ENCODE results near the gene PDZRN3.

DNA sequence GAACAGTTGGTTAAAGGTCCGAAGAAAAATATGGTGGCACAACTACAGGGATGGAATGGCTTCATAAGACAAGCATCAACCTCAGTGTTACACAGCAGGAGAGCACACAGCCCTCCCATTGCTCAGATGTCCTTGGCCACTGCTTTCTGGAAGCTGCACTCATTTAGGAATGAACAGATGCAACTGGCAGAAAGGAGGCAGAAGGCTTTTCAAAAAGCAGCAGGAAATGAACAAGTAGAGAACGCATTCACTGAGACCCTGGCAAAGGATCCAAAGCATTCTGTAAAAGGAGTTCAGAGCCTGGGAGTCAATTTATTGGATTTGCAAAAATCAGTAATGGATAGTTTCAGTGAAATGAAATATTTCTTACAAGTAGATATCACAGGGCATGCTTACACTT, 101.1 kb downstream of the PDZRN3 start:
- TF ChIP-seq, protein P1, sequence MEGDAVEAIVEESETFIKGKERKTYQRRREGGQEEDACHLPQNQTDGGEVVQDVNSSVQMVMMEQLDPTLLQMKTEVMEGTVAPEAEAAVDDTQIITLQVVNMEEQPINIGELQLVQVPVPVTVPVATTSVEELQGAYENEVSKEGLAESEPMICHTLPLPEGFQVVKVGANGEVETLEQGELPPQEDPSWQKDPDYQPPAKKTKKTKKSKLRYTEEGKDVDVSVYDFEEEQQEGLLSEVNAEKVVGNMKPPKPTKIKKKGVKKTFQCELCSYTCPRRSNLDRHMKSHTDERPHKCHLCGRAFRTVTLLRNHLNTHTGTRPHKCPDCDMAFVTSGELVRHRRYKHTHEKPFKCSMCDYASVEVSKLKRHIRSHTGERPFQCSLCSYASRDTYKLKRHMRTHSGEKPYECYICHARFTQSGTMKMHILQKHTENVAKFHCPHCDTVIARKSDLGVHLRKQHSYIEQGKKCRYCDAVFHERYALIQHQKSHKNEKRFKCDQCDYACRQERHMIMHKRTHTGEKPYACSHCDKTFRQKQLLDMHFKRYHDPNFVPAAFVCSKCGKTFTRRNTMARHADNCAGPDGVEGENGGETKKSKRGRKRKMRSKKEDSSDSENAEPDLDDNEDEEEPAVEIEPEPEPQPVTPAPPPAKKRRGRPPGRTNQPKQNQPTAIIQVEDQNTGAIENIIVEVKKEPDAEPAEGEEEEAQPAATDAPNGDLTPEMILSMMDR (conservative IDR thresholded peaks at IDR 0.05): no peak
- no peak for TF ChIP-seq EZH2 (IDR thresholded peaks at IDR 0.05; ENCODE audit: low read depth)

Measured in PC-9 (cell line).